GM19240 (cell line): ENCODE data around the gene RIMBP2.

Experiments used
- DNase-seq: peaks from one replicate; pipeline ENCODE4 v3.0.0; 2011; ENCODE audit warnings: low spot score; ENCODE audit not compliant: insufficient read length

RIMBP2 gene

DNA sequence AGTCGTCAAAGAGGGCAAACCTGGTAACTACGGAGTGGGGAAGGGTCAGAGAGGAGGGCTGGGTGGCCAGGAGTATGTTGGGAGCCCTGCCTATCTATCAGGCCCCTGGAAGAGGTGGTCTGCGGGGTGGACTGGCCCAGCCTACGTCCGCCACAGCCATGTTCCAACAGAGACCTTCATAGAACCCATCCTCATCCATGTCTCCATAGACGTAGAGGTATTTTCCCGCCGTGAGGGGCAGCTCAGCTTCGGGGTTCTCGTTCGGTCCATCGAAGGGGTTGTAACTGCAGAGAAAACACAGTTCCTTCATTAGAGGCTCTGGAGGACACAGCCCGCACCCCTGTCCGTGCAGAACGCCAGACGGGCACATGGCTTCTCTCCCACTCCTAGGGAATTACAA lies 271.1 kb downstream of the RIMBP2 start:
- no peak for DNase-seq

DNA sequence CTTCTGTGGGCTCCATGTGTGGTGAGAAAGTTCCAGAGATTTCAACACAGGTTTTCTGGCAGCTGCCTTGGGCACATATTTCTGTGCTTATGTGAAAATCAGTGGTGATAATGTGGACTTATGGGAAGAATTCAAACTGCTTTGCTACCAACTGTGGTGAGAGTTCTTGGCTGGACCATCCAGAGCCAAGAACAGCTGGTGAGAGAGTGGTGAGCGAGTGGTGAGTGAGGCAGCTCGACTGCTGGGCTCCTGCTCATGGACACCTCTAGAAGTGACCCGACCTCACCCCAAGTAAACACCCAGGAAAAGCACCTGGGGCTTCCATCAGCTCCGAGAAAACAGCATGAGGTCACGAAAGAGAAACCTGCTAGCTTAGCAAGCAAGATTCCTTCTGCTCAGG lies 272.0 kb downstream of the RIMBP2 start:
- DNase-seq = no peak

DNA sequence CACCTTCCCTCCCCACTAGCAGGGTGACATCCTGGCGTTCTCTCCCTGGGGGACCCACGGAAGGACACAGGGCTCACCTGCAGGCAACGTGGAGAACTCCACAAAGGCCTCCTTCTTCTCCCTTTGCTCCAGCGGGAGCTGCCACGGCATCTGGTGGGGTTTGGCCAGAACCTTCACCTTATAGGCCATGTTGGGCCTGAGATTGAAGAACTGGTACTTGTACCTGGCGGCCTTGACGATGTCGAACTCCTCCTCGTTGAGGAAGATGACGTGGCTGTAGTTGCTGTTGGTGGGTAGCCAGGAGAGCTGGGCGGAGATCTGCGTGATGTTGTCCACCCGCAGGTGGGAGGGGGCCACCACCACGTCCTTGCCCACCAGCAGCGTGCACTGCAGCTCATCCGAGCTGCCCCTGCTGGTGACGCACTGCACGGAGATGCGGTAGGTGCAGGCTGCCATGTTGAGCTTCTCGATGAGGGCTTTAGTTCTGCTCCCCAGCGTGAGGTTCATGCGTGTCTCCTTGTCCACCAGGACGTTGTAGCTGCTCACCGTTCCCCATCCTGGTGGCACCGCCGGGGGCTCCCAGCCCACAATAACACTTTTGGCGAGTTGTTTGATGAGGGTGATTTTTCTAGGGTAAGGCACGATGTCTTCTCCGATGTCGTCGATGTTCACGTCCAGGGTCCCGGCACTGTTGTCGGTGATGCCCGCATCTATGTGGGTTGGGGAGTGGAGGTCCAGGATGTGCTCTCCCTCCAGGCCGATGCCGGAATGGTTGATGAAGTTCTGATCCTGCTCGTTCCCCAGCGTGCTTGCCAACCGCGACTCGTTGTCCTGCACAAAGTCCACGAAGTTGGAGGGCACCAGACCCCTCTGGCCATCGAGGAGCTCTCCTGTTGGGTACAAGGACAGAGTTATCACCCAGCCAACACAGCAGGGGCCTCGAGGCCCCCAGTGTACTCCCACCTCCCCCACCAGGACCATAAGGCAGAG lies 274.0 kb downstream of the RIMBP2 start:
- DNase-seq = no peak

DNA sequence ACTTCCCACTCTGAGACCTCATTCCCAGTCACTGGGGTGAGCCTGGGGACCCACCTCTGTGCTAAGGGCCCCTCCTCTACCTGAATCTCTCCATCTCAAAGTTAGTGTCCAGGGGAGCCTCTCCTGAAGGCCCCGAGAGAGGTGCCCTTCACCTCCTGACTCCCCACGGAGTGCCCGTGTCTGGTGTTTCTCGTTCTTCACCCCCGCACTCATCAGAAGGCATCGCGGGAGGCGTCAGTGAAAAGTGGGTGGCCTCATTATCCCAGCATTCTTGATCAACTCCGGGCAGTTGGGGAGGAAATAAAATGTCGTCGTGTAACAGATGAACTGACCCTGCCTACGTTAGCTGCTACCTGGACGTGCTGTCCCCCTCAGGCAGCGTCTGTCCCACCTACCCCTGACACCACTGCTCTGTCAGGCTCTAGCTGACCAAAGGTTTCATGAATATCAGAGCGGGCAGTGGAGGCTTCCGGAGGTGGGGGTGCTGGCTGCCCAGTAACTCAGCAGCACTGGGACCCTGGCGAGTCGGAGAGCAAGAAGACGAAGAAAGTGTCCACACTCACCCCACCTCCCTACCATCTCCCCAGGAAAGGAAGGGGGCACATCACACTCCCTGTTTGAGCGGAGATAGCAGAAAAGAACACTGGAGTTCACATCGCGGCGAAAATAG lies 275.6 kb downstream of the RIMBP2 start:
- no peak for DNase-seq

DNA sequence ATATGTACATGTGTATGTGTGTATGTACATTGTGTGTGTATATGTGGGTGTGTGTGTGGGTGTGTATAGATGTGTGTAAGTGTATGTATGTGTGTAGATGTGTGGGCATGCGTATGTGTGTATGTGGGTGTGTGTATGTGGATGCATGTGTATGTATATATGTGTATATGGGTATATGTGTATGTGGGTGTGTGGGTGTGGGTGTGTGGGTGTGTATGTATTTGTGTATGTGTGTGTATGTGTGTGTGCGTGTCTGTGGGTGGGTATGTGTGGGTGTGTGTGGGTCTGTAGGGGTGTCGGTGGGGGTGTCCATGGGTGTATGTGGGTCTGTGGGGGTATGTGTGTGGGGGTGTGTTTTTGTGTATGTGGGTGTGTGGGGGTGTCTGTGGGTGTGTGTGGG lies 276.8 kb downstream of the RIMBP2 start:
- DNase-seq = no peak

DNA sequence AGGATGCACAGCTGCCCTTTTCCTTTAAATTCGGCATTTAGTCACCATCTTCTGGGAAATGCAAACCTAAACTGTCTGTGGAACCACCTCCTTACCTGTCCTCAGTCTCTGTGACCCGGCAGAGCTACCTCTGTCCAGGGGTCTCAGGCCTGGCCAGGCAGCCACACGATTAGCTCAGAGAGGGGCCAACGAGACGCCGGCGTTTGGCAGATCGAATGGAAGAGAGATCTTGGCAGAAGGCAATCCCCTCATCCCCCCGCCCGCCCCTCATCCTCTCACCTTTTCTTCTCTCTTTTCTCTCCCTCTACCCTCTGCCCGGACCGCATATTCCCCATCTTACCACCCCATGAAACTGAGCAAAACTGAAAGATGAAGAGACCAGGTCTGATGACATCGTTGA lies 277.4 kb downstream of the RIMBP2 start:
- DNase-seq = no peak

DNA sequence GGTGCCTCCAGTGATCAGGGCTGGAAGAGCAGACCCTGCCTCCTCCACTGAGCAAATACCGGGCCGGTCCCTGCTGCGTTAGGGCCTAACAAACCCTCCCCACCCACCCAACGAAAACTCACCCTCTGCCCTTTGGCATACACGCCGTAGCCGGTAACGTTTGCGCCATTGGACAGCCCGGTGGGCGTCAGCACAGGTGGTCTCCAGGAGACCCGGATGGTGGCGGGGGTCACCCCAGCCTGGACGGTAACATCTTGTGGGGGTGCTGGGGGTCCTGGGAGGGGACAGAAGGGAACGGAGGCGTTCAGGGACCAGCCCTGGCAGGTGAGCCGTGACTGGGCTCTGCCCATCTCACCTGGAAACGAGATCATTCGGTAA lies 277.9 kb downstream of the RIMBP2 start:
- DNase-seq = no peak

DNA sequence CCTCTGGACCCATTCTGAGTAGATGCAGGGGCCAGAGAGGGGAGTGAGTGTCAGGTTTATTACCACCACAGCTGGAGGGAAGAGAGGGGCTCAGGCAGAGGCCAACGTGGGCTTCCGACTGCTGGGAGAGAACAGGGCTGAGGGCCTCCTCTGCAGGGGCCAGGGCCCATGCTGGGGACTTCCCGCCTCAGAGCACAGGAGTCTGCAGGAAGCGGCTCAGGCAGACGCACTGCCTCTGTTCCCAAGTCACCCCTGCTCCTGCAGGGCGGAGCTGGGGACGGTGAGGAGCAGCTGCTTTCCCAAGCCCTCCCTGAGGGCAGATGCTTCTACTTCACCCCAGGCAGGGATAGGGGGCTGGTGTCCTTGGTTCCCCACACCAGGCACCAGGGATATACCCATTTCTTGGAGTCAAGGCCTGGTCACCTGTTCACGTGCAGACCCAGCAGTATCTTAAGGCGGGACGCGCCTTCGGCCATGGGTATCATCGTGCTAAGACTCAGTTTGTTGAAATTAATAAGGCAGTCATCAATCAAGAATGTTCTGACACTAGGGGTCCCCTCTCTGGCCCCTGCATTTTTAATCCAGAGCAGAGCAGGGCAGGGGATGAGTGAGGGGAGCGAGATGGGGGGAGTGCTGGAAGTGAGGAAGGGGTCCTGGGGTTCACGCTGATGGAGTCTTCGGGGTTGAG lies 278.4 kb downstream of the RIMBP2 start:
- no peak for DNase-seq

DNA sequence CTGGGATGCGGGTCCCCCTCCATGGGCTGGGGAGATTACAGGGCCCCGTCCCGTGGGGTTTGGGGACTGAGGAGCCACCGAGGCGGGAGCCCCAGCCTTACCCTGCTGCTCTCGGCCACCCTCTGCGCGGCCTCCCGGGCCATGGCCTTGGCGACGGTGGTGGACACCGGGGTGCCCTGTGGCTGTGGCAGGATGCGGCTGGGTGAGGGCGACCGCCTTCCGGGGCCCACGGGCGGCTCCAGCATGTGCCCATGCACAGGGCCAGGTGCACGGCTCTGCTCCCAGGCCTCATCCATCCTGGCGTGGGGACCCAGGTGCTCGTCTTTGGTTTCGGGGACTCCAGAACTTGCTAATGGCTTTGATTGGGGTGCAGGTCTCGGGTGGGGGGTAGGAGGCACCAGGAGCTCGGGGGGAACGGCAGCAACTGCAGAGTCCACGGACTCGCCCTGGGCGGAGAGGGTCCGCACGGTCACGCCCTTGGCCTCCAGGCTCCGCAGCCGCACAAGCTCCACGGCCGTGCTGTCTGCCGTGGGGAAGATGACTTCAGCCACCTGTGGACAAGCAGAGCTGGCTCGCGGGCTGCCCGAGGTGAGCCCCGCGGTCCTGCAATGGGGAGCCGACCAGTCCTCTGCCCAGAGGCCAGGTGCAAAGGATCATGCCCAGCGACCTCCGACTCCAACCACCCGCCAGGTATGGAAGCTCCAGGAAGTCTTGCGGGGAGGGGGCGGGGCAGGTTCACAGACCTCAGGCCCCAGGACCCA lies 279.2 kb downstream of the RIMBP2 start:
- no peak for DNase-seq

DNA sequence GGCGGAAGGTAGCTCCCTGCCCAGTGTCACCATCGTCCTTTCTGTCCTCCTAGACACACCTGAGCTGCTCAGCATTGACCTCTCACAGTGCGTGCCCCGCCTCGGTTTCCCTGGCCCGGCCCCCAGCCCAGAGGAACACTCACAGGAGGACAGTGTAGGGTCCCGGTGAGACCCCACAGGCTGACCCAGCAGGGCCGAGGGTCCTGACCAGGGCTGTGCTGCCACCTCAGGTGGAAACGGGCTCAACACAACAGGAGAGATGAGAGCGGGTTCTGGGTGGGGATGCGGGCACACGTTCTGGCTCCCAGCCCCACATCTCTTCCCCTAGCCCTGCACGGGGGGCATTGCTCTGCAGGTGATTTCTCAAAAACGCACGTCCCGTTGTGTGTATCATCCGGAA lies 280.3 kb downstream of the RIMBP2 start:
- DNase-seq = no peak

DNA sequence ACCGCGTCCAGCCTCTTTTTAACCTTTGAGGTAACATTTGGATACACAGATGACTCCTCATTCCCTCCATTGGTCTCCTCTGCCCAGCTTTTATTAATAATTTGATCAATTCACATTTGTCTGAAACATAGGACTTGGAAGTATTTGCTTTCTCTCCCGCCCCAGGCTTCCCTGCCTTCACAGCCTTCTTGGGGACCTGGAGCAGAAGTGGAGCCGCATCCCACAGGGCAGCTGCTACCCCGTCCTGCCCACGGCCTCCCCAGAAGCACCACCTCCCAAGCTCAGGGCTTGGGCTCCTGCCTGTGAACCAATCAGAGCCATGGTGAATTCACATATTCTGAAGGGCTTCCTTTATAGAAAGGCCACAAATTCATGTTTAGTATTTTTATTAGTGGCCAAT lies 280.8 kb downstream of the RIMBP2 start:
- DNase-seq = no peak

DNA sequence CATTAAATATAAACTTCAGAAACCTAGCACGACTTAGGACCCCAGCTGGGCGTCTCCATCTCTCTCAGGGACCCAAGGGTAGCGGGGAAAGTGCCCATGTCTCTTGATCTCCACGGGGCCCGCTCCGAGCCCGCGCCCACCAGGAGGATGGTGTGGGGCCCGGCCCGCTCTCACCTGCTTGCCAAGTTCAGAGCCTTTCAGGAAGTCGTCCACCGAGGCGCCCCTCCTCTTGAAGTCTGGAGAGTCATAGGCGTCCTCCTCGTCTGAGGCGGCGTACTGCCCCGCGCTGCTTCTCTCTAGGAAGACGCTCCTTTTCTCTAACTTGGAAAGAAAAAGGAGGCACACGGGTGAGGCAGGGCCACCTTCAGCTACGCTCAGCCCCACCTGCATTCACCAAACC lies 281.5 kb downstream of the RIMBP2 start:
- DNase-seq = no peak

DNA sequence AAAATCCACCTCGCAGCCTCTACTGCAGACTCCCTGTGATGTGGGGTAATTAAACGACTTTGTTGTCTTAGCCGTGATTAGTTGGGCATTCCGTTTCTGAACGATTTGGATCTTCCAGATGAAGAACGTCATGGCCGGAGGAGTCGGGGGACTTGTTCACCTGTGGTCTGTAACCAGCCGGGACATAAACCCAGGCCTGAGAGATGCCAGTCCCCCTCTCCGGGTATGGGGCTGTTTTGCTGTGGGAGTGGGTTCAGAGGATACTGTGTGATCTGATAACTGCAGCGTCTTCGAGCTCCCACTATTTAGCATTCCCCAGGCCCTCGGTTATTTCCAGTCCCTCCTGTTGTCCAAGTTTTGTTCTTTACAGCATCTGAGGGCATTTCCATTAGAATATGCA lies 282.3 kb downstream of the RIMBP2 start:
- DNase-seq = no peak

DNA sequence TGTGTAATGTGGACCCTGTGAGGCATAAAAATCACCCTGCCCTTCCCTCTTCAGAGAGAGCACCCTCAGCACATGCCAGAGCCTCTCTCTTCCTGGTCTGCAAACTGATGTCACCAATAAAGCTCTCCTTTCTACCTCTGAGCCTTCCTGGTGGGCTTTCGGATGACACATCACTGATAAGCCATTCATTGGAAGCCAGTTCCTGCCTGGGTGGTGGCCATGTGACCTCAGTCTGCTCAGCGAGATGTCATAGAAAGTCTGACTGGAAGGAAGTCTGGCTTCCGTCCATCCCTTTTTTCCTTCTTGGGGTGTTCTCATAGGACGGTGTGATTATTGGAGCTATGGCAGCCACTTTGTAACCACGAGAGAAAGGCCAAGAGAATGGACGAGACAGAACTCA lies 282.7 kb downstream of the RIMBP2 start:
- no peak for DNase-seq

DNA sequence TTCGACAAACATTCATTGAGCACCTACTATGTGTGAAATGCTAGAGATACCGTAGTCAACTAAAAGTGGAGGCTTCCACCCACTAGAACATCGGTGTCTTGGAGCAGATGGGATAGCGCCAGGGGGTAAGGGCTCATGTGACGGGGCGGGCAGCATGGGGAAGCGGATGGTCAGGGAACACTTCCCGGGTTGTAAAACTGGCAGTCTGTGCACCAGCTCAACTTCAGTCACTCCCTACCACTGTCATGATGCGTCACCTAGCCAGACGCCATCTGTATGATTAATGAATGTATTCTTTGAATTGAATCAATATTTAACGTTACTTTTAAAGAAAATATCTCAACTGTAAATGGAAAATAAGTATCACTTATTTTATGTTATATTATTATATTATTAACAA lies 284.9 kb downstream of the RIMBP2 start:
- DNase-seq = no peak

DNA sequence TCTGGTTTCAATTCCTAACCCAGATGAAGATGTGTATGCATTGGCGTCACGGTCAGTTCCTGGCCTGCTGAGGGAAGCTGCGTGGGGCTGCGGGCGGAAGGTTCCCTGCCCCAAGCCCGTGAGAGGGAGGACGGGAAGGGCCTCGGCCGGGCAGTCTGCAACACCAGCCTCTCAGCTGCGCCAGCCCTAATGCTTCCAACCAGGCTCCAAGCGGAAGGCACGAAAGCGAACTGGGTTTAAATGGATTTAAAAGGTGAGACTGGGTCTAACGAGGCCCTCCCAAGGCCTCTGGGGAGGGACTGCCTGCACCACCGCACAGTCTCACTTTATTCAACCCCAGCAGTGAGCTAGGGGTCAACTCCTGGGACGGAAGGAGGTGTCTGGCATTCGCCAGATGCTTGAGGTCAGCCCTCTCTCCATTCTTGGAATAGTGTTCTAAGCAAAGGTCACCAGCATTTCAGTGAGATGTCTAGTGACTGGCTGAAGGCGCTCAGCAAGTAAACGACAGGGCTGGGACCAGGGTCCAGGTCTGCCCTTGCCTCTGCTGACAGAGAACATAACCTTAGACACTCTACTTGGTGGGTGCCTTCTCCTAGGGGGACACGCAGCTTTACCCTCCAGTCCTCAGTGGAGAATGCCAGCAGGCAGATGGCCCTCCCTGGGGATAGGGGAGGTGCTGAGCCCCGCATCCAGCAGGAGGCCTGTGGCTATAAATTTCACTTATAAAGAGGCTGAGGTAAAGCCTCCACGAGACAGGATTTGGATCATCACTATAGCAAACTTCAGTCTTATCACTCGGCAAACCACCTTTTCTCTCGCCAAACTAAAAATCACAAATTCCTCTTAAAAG lies 286.2 kb downstream of the RIMBP2 start:
- no peak for DNase-seq

DNA sequence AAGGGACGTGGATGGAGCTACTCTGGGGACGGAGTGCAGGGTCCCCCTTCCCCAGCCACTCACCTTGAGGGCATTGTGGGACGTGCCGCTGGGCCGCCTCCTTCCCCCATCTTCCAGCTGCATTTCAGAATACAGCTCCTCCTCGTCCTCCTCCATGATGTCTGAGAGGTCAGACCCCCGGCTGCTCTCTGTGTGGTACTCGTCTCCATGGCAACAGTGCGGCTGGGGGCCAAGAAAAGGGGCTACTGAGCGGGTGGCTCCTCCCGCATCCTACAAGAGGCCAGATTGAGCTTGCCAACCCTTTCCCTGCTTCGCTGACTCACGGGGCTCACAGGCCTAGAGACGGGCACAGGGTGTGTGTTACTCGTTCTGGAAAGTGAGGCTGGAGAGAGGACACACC lies 288.0 kb downstream of the RIMBP2 start:
- no peak for DNase-seq

DNA sequence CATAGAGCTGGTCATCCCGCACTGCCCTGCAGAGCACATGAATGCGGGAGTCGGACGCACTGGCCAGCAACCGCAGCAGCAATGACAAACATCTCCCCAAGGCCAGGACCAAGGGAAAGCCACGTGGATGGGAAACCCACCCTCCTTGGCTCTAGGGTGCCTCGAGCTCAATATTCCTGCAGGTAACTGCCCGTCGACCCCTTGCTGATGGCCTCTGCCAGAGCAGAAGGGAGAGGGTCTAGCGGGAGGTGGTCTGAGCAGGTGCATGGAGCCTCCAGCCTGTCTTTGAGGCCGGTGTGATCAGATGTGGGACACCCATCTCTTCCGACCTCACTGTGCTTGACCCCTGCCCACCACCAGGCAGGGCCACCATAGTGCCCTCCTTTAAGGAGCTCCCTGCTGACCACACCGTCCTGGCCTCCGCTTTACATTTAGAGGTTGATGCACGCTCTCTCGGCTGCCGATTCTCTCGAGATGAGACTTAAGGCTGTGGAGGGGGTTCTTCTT lies 288.7 kb downstream of the RIMBP2 start:
- DNase-seq = no peak

DNA sequence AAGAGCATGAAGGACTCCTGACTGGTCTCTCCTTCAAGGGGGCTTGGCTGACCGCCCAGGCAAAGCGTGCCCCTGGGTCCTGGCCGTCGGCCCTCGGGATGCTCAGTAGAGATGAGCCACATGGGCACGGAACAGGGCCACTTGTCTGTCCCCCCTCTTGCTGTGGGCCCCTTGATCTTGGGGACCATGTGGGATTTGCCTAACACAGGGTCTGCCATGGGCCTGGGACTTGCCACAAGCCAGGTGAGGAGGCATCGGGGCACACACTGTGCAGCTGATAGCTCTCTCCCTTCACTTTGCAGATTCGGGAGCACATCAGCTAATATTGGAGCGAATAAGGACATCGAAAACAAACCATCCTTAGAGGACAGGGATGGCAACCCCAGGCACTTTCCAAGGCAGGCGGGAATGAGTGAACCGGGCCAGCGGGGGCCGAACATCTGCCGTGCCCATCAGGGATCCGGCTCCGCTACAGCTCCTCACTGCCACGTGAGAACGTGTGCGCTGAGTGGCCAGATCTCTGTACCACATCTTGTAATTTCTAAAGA lies 290.3 kb downstream of the RIMBP2 start:
- no peak for DNase-seq
